ENCODE results near the gene C10orf62.
"Not testable (repeated sequence)": the region's sequence is repeated elsewhere in the genome, so short reads cannot be mapped to it uniquely, and the experiment has no call there.

C10orf62 gene

GRCh38 chr10:97551271-97551670 lies 38.2 kb upstream of the C10orf62 start:
- Histone ChIP-seq H3K27me3 (ENCODE audit: control insufficient read depth, insufficient read depth, low read length) (no peaks in the 10 kb centered on the region), H3K36me3 (ENCODE audit: control insufficient read depth, insufficient read depth, low read length) (no peaks in the 10 kb centered on the region), H3K4me1 (ENCODE audit: control insufficient read depth, insufficient read depth, low read length) (peaks cover 9% of the 10 kb centered on the region), H3K9me3 (ENCODE audit: control insufficient read depth, low read length) (no peaks in the 10 kb centered on the region), H3K4me3 (ENCODE audit: low read length) (no peak overlapping the region), H3K9ac (ENCODE audit: low read length) (no peak overlapping the region)

- H3K9ac ChIP-seq (ENCODE audit: low read length): no peak overlapping the region
- H3K4me3 ChIP-seq (ENCODE audit: low read length): no peak overlapping the region
- no peaks in the 10 kb centered on the region for H3K36me3 ChIP-seq (ENCODE audit: control insufficient read depth, insufficient read depth, low read length)
- no peaks in the 10 kb centered on the region for H3K9me3 ChIP-seq (ENCODE audit: control insufficient read depth, low read length)
- peaks cover 9% of the 10 kb centered on the region for H3K4me1 ChIP-seq (ENCODE audit: control insufficient read depth, insufficient read depth, low read length)
- H3K27me3 ChIP-seq (ENCODE audit: control insufficient read depth, insufficient read depth, low read length): no peaks in the 10 kb centered on the region
These were observed 35.9 kb upstream of the C10orf62 start for GRCh38 chr10:97553575-97554031.

DNA sequence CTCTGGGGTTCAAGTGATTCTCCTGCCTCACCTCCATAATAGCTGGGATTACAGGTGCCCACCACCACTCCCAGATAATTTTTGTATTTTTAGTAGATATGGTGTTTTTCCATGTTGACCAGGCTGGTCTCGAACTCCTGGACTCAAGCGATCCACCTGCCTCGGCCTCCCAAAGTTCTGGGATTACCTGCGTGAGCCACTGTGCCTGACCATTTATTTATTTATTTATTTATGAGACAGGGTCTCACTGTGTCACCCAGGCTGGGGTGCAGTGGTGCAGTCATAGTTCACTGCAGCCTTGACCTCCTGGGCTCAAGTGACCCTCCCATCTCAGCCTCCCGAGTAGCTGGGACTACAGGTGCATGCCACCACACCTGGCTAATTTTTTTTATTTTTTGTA lies 35.2 kb upstream of the C10orf62 start:
- H3K36me3 ChIP-seq (ENCODE audit: control insufficient read depth, insufficient read depth, low read length); H3K9ac ChIP-seq (ENCODE audit: low read length); H3K27me3 ChIP-seq (ENCODE audit: control insufficient read depth, insufficient read depth, low read length); H3K4me3 ChIP-seq (ENCODE audit: low read length); H3K9me3 ChIP-seq (ENCODE audit: control insufficient read depth, low read length); H3K4me1 ChIP-seq (ENCODE audit: control insufficient read depth, insufficient read depth, low read length): not testable (repeated sequence)

GRCh38 chr10:97555541-97555940 lies 34.0 kb upstream of the C10orf62 start:
- not testable (repeated sequence) for H3K36me3 ChIP-seq (ENCODE audit: control insufficient read depth, insufficient read depth, low read length); H3K9ac ChIP-seq (ENCODE audit: low read length); H3K4me1 ChIP-seq (ENCODE audit: control insufficient read depth, insufficient read depth, low read length); H3K9me3 ChIP-seq (ENCODE audit: control insufficient read depth, low read length); H3K4me3 ChIP-seq (ENCODE audit: low read length); H3K27me3 ChIP-seq (ENCODE audit: control insufficient read depth, insufficient read depth, low read length)

DNA sequence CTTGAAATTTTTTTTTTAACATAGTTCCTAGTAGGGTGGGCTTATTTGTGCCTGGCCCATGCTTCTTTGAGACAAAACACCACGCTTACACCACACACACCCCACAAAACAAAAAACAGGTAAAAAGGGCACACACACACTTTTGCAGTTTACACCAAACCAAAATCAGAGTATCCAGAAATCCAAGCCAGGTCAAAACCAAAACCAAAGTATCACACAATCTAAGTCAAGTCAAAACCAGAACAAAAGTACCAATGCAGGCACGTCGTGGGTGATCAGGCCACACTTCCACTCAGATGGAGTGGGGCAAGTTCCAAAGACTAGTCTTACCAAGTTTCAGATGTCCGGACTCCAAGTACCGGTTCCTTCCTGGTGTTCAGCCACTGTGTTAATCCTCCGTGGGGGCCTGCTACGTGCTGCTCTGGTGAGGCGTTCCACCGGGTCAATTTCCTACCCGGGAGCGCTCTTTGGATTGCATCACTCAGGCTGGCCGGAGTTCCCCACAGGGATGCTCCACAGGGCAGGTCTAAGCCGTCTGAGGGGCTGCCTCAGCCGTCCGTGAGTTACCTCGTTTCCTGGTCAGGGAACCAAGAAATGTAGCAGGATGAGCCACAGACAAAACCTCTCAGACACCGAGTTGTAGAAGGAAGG lies 28.7 kb upstream of the C10orf62 start:
- not testable (repeated sequence) for H3K27me3 ChIP-seq (ENCODE audit: control insufficient read depth, insufficient read depth, low read length); H3K9ac ChIP-seq (ENCODE audit: low read length); H3K36me3 ChIP-seq (ENCODE audit: control insufficient read depth, insufficient read depth, low read length); H3K4me1 ChIP-seq (ENCODE audit: control insufficient read depth, insufficient read depth, low read length); H3K9me3 ChIP-seq (ENCODE audit: control insufficient read depth, low read length); H3K4me3 ChIP-seq (ENCODE audit: low read length)

DNA sequence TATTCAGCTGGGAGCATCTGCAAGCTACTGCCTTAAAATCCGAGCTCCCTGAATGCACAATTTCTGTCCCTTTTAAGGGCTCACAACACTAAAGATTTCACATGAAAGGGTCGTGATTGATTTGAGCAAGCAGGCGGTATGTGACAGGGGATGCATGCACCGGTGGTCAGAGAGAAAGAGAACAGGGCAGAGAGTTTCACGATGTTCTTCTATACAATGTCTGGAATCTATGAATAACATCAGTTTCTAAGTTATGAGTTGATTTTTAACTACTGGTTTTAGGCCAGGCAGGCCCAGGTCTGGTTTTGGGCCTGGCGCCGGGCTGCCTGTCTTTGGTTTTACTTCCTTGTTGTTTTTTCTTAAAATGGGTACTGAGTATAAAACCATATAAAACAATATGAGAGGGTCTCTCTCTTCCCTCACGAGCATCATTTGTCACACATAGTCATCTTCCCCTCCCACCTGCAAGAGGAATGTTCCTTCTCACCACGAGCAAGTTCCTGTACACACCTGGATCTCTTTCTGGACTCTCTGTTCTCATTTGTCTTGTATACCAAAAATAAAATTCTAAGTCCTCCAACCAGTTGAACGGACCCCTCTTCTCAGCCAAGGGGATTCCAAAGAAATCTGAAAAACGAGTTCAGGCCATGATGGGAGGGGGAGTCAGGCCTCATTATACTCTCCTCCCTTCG lies 28.0 kb upstream of the C10orf62 start:
- not testable (repeated sequence) for H3K9me3 ChIP-seq (ENCODE audit: control insufficient read depth, low read length); H3K4me1 ChIP-seq (ENCODE audit: control insufficient read depth, insufficient read depth, low read length); H3K9ac ChIP-seq (ENCODE audit: low read length); H3K36me3 ChIP-seq (ENCODE audit: control insufficient read depth, insufficient read depth, low read length); H3K27me3 ChIP-seq (ENCODE audit: control insufficient read depth, insufficient read depth, low read length); H3K4me3 ChIP-seq (ENCODE audit: low read length)

DNA sequence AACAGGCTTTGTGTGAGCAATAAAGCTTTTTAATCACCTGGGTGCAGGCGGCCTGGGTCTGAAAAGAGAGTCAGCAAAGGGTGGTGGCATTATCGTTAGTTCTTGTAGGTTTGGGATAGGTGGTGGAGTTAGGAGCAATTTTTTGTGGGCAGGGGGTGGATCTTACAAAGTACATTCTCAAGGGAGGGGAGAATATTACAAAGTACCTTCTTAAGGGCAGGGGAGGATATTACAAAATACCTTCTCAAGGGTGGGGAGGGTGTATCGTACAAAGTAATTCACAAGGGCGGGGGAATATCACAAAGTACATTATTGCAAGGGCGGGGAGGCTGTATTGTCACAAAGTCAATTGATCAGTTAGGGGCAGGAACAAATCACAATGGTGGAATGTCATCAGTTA lies 27.2 kb upstream of the C10orf62 start:
- not testable (repeated sequence) for H3K36me3 ChIP-seq (ENCODE audit: control insufficient read depth, insufficient read depth, low read length); H3K4me3 ChIP-seq (ENCODE audit: low read length); H3K27me3 ChIP-seq (ENCODE audit: control insufficient read depth, insufficient read depth, low read length); H3K9me3 ChIP-seq (ENCODE audit: control insufficient read depth, low read length); H3K4me1 ChIP-seq (ENCODE audit: control insufficient read depth, insufficient read depth, low read length); H3K9ac ChIP-seq (ENCODE audit: low read length)

DNA sequence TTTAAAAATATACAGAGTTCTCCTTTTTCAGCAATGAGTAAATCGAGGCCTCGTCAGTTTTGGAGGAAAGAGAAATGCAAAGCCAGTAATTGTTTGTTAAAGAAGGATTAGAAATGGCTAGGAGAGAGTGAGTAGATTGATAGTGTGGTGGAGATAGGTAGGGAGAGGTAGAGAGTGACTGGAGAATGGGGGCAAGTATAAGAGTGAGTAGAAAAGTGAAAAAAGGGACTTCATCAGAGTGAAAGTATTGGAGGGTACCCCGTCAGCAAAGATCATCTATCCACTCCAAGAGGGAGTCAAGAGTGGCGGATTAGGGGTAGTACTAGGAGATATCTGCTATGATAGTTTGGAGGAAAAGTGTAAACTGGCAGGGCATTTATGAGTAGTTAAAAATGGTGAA lies 26.2 kb upstream of the C10orf62 start:
- Histone ChIP-seq H3K9ac (ENCODE audit: low read length) (no peak overlapping the region), H3K36me3 (ENCODE audit: control insufficient read depth, insufficient read depth, low read length) (no peaks in the 10 kb centered on the region), H3K27me3 (ENCODE audit: control insufficient read depth, insufficient read depth, low read length) (no peaks in the 10 kb centered on the region), H3K4me3 (ENCODE audit: low read length) (no peak overlapping the region), H3K4me1 (ENCODE audit: control insufficient read depth, insufficient read depth, low read length) (no peaks in the 10 kb centered on the region), H3K9me3 (ENCODE audit: control insufficient read depth, low read length) (no peaks in the 10 kb centered on the region)

GRCh38 chr10:97564776-97565175 lies 24.7 kb upstream of the C10orf62 start:
- Histone ChIP-seq H3K36me3 (ENCODE audit: control insufficient read depth, insufficient read depth, low read length) (no peaks in the 10 kb centered on the region), H3K9me3 (ENCODE audit: control insufficient read depth, low read length) (no peaks in the 10 kb centered on the region), H3K9ac (ENCODE audit: low read length) (no peak overlapping the region), H3K4me1 (ENCODE audit: control insufficient read depth, insufficient read depth, low read length) (no peaks in the 10 kb centered on the region), H3K4me3 (ENCODE audit: low read length) (no peak overlapping the region), H3K27me3 (ENCODE audit: control insufficient read depth, insufficient read depth, low read length) (no peaks in the 10 kb centered on the region)

- Histone ChIP-seq H3K9ac (ENCODE audit: low read length) (no peak overlapping the region), H3K27me3 (ENCODE audit: control insufficient read depth, insufficient read depth, low read length) (no peaks in the 10 kb centered on the region), H3K9me3 (ENCODE audit: control insufficient read depth, low read length) (no peaks in the 10 kb centered on the region), H3K36me3 (ENCODE audit: control insufficient read depth, insufficient read depth, low read length) (no peaks in the 10 kb centered on the region), H3K4me1 (ENCODE audit: control insufficient read depth, insufficient read depth, low read length) (peaks cover 7% of the 10 kb centered on the region), H3K4me3 (ENCODE audit: low read length) (no peak overlapping the region)
These were observed 23.1 kb upstream of the C10orf62 start for GRCh38 chr10:97566336-97566996.

DNA sequence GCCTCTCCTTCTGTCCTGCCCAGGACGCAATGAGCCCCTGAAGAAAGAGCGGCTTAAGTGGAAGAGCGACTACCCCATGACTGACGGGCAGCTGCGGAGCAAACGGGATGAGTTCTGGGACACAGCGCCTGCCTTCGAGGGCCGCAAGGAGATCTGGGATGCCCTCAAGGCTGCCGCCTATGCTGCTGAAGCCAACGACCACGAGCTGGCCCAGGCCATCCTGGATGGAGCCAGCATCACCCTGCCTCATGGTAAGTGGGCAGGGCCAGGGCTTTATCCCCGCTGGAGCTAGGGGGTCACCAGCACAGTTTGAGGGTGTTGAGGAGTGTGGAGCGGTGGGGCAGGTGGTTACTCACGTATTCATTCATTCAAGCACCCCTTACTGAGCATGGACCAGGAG lies 21.6 kb upstream of the C10orf62 start:
- Histone ChIP-seq H3K4me1 (ENCODE audit: control insufficient read depth, insufficient read depth, low read length) (peaks cover 21% of the 10 kb centered on the region), H3K4me3 (ENCODE audit: low read length) (no peak overlapping the region), H3K27me3 (ENCODE audit: control insufficient read depth, insufficient read depth, low read length) (no peaks in the 10 kb centered on the region), H3K36me3 (ENCODE audit: control insufficient read depth, insufficient read depth, low read length) (no peaks in the 10 kb centered on the region), H3K9me3 (ENCODE audit: control insufficient read depth, low read length) (no peaks in the 10 kb centered on the region), H3K9ac (ENCODE audit: low read length) (no peak overlapping the region)

GRCh38 chr10:97570146-97570788 lies 19.3 kb upstream of the C10orf62 start:
- H3K9ac ChIP-seq (ENCODE audit: low read length): no peak overlapping the region
- peaks cover 30% of the 10 kb centered on the region for H3K4me1 ChIP-seq (ENCODE audit: control insufficient read depth, insufficient read depth, low read length)
- H3K9me3 ChIP-seq (ENCODE audit: control insufficient read depth, low read length): no peaks in the 10 kb centered on the region
- no peaks in the 10 kb centered on the region for H3K36me3 ChIP-seq (ENCODE audit: control insufficient read depth, insufficient read depth, low read length)
- H3K27me3 ChIP-seq (ENCODE audit: control insufficient read depth, insufficient read depth, low read length): no peaks in the 10 kb centered on the region
- no peak overlapping the region for H3K4me3 ChIP-seq (ENCODE audit: low read length)

All from mucosa of stomach (tissue), 1 donor.